ENCODE results near the gene NTNG1. TPM values are rescaled to one million over a fixed set of nuclear protein-coding genes. Genes with fewer than 3 reads are reported as not detected.

Gene NTNG1
- total and polyA plus RNA-seq, 2 of the 8 experiments (the other 6 are each of a cell fraction or from before 2014, with no cell fraction given), result 1.2 to 4.1 TPM

- Histone ChIP-seq H3K79me2 (ENCODE audit: control insufficient read depth in 1 of 2, insufficient read depth in 2 of 2, low read length in 2 of 2) (no peaks in the 10 kb centered on the region), H4K8ac (ENCODE audit: extremely low read depth, insufficient read depth, low read length) (no peak overlapping the region), H3K4me2 (ENCODE audit: insufficient read depth in 1 of 2, low read depth in 2 of 2, low read length in 2 of 2) (no peak overlapping the region), H3K4me3 (ENCODE audit: extremely low read depth in 1 of 4, insufficient read depth in 2 of 4, low read depth in 3 of 4, low read length in 4 of 4) (no peak overlapping the region), H2BK5ac (ENCODE audit: low read depth, low read length) (no peak overlapping the region), H3K14ac (ENCODE audit: insufficient read length) (no peak overlapping the region), H2AK5ac (ENCODE audit: low read depth, low read length) (no peak overlapping the region), H3K9me3 (ENCODE audit: insufficient read depth in 2 of 2, low read depth in 1 of 2, low read length in 1 of 2) (no peaks in the 10 kb centered on the region), H3K79me1 (ENCODE audit: low read depth, low read length) (no peaks in the 10 kb centered on the region), H4K5ac (ENCODE audit: insufficient read length, low read depth, low read length) (no peak overlapping the region), H2BK12ac (ENCODE audit: low read depth, low read length) (no peak overlapping the region), H3K27me3 (replicated peaks in 1 of 4; ENCODE audit: control insufficient read depth in 3 of 4, extremely low read depth in 1 of 4, insufficient read depth in 3 of 4, low read length in 3 of 4) (no peaks in the 10 kb centered on the region), H3K23me2 (ENCODE audit: low read depth, low read length) (no peaks in the 10 kb centered on the region), H3K56ac (replicated peaks; ENCODE audit: insufficient read length, low read depth, low read length) (no peak overlapping the region), H3K4ac (replicated peaks; ENCODE audit: insufficient read length, low read depth, low read length) (no peak overlapping the region), H2AFZ (ENCODE audit: low read length) (no peak overlapping the region), H3K9ac (replicated peaks in 1 of 4; ENCODE audit: extremely low read depth in 1 of 4, low read depth in 3 of 4, low read length in 3 of 4) (no peak overlapping the region), H2BK20ac (ENCODE audit: low read length) (no peak overlapping the region), H2BK120ac (replicated peaks; ENCODE audit: low read depth, low read length) (no peak overlapping the region), H3K4me1 (replicated peaks in 1 of 4; ENCODE audit: control insufficient read depth in 3 of 4, insufficient read depth in 4 of 4, low read length in 3 of 4) (no peaks in the 10 kb centered on the region; a peak in 1 of 7 replicates), H3K18ac (ENCODE audit: extremely low read depth, low read length) (no peak overlapping the region), H2BK15ac (ENCODE audit: low read length) (no peak overlapping the region), H3K36me3 (ENCODE audit: control insufficient read depth in 2 of 4, insufficient read depth in 4 of 4, low read length in 3 of 4) (no peaks in the 10 kb centered on the region), H4K20me1 (replicated peaks in 1 of 2; ENCODE audit: control insufficient read depth in 1 of 2, insufficient read depth in 2 of 2, low read length in 2 of 2) (no peaks in the 10 kb centered on the region), H3K23ac (ENCODE audit: insufficient read length) (no peak overlapping the region), H4K91ac (replicated peaks; ENCODE audit: insufficient read length, low read length) (no peak overlapping the region), H3K27ac (ENCODE audit: low read depth, low read length) (no peak overlapping the region)
- FAIRE-seq (no peak), DNase-seq (ENCODE audit: low read depth in 1 of 2, low spot score in 2 of 2) (no peak)
- WGBS, 2 experiments (ENCODE audit: extremely low coverage in 1 of 2, insufficient coverage in 1 of 2, insufficient read length in 1 of 2, insufficient replicate concordance in 2 of 2, low coverage in 1 of 2, low lambda C conversion rate in 2 of 2, missing lambda C conversion rate in 1 of 2), result 100% methylated on average over 1 of the region's 1 CpG; no CpG with 5 or more reads in 1 of the 2 experiments
- ChIA-PET POLR2A (ENCODE audit: partially characterized antibody) (no interaction called here), CTCF (ENCODE audit: partially characterized antibody) (interaction anchor here (1.0 to 5.9 kb wide), 3 partner anchors 32 to 402 kb away, joined by 3 to 69 read pairs (median 3); no protein-coding TSS in a partner anchor)
- no peak for TF ChIP-seq BACH1 (IDR thresholded peaks at IDR 0.05; ENCODE audit: low read length)
- no peak for TF ChIP-seq POU5F1 (IDR thresholded peaks at IDR 0.05; ENCODE audit: low read depth, low read length)
Measured at GRCh38 chr1:107274227-107274626, 133.4 kb downstream of the NTNG1 start.
